ENCODE measurements around the gene MSI1.

MSI1 gene

GRCh38 chr12:120317224-120318105, 51.5 kb downstream of the MSI1 start:
- peak; percentile 100 for DNase-seq

DNA sequence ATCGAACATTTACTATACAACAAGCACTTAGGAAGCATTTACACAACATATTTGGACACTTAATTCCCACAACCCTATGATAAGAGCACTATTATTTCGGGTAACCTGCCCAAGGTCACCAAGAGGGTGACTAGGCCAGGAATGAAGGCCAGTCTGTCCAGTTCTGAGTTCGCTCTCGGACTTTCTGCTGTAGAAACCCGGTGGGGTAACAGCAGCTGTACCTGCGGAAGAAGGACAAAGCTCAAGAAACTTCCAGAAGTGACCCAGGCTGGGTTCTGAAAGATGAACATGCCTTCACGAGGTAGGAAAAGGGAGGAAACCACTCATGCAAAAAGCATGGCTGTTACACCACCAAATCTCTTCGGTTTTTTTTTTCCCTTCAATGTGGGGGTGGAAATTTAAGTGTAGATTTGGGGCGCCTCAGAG, 52.2 kb downstream of the MSI1 start:
- no peak for DNase-seq

- DNase-seq = peak; percentile 59
These were observed 54.7 kb downstream of the MSI1 start for GRCh38 chr12:120314220-120314619.

DNA sequence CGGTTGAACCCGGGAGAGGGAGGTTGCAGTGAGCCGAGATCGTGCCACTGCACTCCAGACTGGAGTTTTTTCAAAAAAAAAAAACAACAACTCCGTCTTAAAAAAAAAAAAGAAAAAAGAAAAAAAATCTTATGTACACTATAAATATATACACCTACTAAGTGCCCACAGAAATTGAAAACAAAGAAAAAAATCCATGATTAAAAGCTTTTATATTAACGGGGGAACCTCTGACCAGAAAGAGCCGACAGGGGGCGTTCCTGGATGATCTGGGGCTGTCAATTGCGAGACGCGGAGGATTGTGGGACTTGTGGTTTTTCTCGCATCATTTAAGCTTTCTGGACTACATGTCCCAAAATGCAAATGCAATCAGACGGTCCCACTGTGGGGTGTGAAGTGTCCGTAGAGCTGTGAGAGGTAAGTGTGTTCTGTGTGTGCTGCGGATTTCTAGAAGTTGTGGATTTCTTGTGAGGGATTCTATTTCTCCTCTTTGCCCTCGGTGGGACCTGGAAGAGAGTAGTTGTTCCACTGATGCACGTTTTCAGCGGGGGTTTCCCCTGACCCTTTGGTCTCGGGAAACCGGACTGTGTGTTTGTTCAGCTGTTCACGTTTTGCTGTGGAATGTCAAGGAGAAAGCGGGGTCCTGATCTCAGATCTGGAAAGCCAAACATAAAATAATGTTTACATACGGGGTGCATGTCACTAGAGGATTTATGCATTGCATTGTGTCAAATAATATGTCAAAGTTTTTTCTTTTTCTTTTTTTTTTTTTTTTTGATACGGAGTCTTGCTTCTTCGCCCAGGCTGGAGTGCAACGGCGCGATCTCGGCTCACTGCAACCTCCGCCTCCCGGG, 66.8 kb downstream of the MSI1 start, which contains the start of gene SIRT4:
Gene SIRT4 (plus strand): TSS at position 360 of the 854 bp plus-strand sequence. CDS start 1,241 bp downstream, outside the sequence.
- DNase-seq = peak; percentile 98

- DNase-seq = peak; percentile 99
These were observed 76.1 kb downstream of the MSI1 start, which contains the start of gene RNU4-1 for GRCh38 chr12:120292661-120293531. Gene RNU4-1 (minus strand): TSS chr12:120293237.

GRCh38 chr12:120292411-120292660, 76.6 kb downstream of the MSI1 start:
- no peak for DNase-seq

Data from NCI-H82 (cell line).